Mucosa of rectum (tissue), 2 donors: Measurements from ENCODE around the gene MIS12.

Experiments
- H3K27ac ChIP-seq, 2 donors: one replicate each; pipeline ENCODE4 v1.7.0; 2013; ENCODE audit warnings: inconsistent platforms in 2 of 2, low read depth in 2 of 2, low read length in 2 of 2
- H3K27me3 ChIP-seq, 2 donors: one replicate each; pipeline ENCODE4 v1.7.0; 2013; ENCODE audit warnings: low read length in 2 of 2; ENCODE audit not compliant: control insufficient read depth in 2 of 2, insufficient read depth in 2 of 2
- H3K36me3 ChIP-seq, 2 donors: one replicate each; pipeline ENCODE4 v1.7.0; 2013; ENCODE audit warnings: low read length in 2 of 2; ENCODE audit not compliant: control insufficient read depth in 2 of 2, insufficient read depth in 2 of 2
- H3K4me1 ChIP-seq, 2 donors: one replicate each; pipeline ENCODE4 v1.7.0; 2013; ENCODE audit warnings: low read length in 2 of 2, mild to moderate bottlenecking in 1 of 2; ENCODE audit not compliant: control insufficient read depth in 2 of 2, insufficient read depth in 2 of 2
- H3K4me3 ChIP-seq, 2 donors: one replicate each; pipeline ENCODE4 v1.7.0; 2013; ENCODE audit warnings: low read length in 2 of 2
- H3K9ac ChIP-seq, 2 donors: one replicate each; pipeline ENCODE4 v1.7.0; 2013; ENCODE audit warnings: low read length in 2 of 2, low read depth in 1 of 2, mild to moderate bottlenecking in 1 of 2
- H3K9me3 ChIP-seq, 2 donors: one replicate each; pipeline ENCODE4 v1.7.0; 2013; ENCODE audit warnings: low read length in 2 of 2; ENCODE audit not compliant: control insufficient read depth in 2 of 2
- donor health status: healthy.
- donor health status: Normal muscosa, but diverticular disease.

The MIS12 gene

DNA sequence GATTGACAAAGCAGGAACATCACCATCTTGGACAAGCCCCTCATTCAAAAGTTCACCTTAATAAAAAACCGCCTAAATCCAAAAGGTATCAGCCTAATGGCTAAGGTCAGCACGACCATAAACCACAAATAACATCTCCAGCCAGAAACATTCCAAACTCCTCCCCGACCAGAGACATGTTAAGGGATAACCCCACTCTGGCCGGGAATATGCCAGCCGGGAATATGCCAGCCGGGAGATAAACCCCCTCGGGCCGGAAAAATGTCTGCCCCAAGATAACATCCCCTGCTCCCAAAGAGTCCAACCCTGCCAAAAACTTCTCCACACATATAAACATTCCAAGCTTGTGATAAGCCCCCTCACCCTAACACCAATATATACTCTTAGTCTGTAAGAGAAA lies 18.9 kb upstream of the MIS12 start:
- peak overlapping the region; percentile 87 to 91 for H3K4me3 ChIP-seq
- peaks cover 5 to 7% of the 10 kb centered on the region in 2 donors for H3K36me3 ChIP-seq
- peaks cover 7 to 10% of the 10 kb centered on the region in 2 donors for H3K4me1 ChIP-seq
- H3K27ac ChIP-seq, result no peak overlapping the region
- no peaks in the 10 kb centered on the region for H3K9me3 ChIP-seq
- H3K9ac ChIP-seq, result peak overlapping the region in 1 of 2 donors; percentile 84
- H3K27me3 ChIP-seq, result no peaks in the 10 kb centered on the region

DNA sequence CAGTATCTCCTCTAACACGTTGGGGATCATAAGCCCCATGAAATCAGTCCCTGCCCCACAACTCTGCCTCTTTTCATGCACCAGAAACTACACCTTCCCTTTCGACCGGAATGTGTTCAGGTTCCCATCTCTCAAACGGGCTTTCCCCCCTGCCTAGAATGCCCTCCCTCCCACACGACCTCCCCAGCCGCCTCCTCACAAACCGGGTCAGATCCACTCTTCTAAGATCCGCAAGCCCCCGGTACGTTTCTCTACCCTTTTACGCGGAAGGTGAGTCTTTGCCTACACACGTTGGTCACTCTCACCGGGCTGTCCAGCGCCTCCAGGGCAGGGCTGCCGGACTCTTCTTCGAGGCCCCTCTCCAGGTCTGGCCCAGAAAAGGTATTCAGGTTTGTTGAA lies 18.3 kb upstream of the MIS12 start:
- Histone ChIP-seq H3K4me3 (peak overlapping the region; percentile 87 to 91), H3K36me3 (peaks cover 6 to 10% of the 10 kb centered on the region in 2 donors), H3K9me3 (no peaks in the 10 kb centered on the region), H3K9ac (peak overlapping the region; percentile 69 to 84), H3K27me3 (no peaks in the 10 kb centered on the region), H3K27ac (no peak overlapping the region), H3K4me1 (peaks cover 7 to 10% of the 10 kb centered on the region in 2 donors)

DNA sequence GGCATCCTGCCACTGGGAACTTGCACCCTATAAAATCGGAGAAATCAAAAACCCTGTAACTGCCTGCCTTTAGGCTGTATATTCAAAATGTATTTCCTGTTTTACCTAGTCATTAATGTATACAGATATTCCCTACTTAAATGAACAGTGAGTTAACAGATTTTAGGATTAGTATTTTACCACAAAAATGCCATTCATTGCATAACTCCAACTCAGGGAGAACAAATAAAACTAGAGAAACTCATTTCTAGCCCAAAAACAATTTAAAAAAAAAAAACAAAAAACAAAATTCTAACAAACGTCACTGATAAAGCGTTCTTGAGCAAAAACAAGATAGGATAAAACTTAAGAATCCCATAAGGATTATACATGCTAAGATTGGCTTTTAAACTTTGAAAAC lies 13.9 kb upstream of the MIS12 start:
- H3K9me3 ChIP-seq, result no peaks in the 10 kb centered on the region
- H3K9ac ChIP-seq, result no peak overlapping the region
- H3K27me3 ChIP-seq, result no peaks in the 10 kb centered on the region
- no peak overlapping the region for H3K4me3 ChIP-seq
- peaks cover 33 to 34% of the 10 kb centered on the region in 2 donors for H3K36me3 ChIP-seq
- peaks cover 2 to 5% of the 10 kb centered on the region in 2 donors for H3K4me1 ChIP-seq
- H3K27ac ChIP-seq, result no peak overlapping the region

DNA sequence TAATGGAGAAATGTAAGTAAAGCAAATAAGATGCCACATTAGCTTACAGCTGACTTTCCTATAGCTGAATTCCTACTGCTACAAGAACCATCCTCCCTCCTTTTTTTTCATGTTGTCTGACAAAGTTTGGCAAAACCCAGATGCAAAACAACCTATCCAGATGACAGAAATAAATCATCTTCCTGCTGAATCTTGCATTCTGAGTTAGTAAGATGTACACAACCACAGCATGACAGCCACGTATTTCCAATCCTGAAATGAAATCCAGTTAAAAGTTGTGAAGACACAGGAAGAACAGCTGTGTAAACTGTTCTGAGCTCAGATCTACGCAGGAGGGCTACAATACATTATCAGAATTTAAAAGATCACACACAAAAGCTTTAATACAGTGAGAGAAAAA lies 12.5 kb upstream of the MIS12 start:
- Histone ChIP-seq H3K36me3 (peaks cover 46 to 48% of the 10 kb centered on the region in 2 donors), H3K9ac (no peak overlapping the region), H3K27me3 (no peaks in the 10 kb centered on the region), H3K4me1 (no peaks in the 10 kb centered on the region), H3K27ac (no peak overlapping the region), H3K4me3 (no peak overlapping the region), H3K9me3 (no peaks in the 10 kb centered on the region)

DNA sequence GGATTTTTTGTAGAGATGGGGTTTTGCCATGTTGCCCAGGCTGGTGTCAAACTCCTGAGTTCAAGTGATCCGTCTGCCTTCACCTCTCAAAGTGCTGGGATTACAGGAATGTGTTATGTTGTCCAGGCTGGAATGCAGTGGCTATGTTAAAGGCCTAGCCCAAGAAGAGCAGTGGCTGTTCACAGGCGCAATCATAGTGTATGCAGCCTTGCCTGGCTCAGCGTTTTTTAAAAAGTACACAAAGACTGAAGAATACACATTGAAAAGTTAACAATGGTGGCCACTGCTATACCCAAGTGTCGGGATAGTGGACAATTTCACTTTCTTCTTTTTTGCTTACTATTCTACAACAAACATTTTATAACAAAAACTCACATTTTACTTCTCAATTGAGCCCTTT lies 7.4 kb upstream of the MIS12 start:
- Histone ChIP-seq H3K36me3 (peaks cover 63 to 75% of the 10 kb centered on the region in 2 donors), H3K27ac (no peak overlapping the region), H3K9ac (no peak overlapping the region), H3K4me1 (no peaks in the 10 kb centered on the region), H3K4me3 (no peak overlapping the region), H3K27me3 (no peaks in the 10 kb centered on the region), H3K9me3 (no peaks in the 10 kb centered on the region)

DNA sequence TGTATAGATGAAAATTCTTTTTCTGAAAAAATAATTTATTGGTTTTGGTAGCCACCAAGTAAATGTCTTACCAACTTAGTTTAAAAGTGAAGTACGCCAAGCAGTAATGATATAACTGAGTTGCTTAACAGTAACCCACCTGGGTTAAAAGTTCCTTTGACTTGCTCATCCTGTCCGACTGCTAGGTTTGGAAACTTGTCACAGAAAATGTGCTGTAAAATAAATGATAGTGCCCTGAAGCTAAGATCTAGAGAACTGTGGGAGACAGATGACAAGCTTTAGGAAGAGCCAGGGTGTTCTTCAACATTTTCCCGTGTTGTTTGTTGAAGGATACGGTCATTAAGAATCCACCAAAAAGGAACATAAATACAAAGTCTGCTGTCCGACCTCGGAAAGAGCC lies 5.4 kb upstream of the MIS12 start:
- Histone ChIP-seq H3K27me3 (no peaks in the 10 kb centered on the region), H3K9ac (no peak overlapping the region), H3K27ac (no peak overlapping the region), H3K4me1 (peaks cover 5 to 6% of the 10 kb centered on the region in 2 donors), H3K36me3 (peaks cover 53 to 64% of the 10 kb centered on the region in 2 donors), H3K9me3 (no peaks in the 10 kb centered on the region), H3K4me3 (no peak overlapping the region)

DNA sequence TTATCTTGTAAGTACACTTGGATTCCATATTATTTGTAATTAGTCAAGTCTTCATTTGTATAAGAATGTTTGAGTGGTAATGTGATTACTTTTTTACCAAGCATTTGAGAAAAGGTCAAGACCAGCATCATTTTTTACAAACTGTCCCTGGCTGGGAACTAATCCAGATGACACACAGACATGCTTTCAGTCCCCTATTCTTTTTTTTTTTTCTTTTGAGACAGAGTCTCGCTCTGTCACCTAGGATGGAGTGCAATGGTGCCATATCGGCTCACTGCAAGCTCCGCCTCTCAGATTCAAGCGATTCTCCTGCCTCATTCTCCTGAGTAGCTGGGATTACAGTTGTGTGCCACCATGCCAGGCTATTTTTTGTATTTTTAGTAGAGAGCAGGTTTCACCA lies 4.9 kb upstream of the MIS12 start:
- Histone ChIP-seq H3K27ac (no peak overlapping the region), H3K4me3 (no peak overlapping the region), H3K4me1 (peaks cover 5 to 6% of the 10 kb centered on the region in 2 donors), H3K9me3 (no peaks in the 10 kb centered on the region), H3K9ac (no peak overlapping the region), H3K27me3 (no peaks in the 10 kb centered on the region), H3K36me3 (peaks cover 53 to 64% of the 10 kb centered on the region in 2 donors)

DNA sequence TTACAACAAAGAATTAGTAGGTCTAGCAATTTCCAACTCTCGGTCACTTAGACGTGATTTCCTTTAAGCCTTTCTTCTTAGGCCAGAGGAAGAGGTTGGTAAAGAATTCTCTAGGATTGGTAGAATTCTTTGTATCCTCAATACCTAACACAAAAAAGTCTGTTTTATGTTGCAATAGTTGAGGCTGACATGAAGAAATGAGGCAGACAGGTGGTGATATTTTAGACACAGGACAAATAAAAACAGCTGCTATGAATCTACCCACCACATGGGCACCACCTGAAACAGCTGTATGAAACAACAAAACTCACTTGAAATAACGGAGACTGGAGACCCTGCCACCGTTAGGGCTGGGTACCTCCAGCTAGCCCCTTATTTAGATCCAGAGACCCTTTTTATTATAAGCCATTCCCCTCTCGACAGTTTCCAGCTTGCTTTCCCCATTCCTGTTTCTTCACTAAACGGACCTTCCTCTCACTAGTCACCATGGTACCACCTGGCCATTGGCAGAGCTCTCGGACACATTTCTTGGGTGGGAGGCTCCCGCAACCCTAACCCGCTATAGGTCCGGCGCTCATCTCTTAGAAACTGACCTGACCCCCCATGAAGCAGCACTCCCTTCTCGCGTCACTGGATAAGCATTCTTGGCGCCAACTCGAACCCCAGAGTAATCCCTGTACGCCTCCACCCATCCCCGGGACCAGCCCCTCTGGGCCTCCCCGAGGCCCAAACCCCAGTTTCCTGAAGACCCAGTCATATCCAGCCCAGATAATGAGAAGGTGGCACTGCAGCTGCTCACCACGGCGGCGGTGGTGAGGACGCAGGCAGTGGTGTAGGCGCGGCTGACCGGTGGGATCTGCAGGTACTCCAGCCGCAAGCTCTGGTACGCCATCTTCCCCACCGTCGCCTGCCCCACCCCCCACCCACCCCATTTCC lies 828 bp upstream of the MIS12 start, which contains the start of gene DERL2:
Gene DERL2, minus strand, starts transcription at position 909 of the 936 bp plus-strand sequence. Its CDS starts 17 bp downstream, at position 892.
- Histone ChIP-seq H3K27me3 (no peaks in the 10 kb centered on the region), H3K9ac (peak within 1 kb of the TSS; percentile 96 to 99), H3K4me1 (peaks cover 15 to 17% of the 10 kb centered on the region in 2 donors), H3K36me3 (peaks cover 27 to 43% of the 10 kb centered on the region in 2 donors), H3K4me3 (peak within 1 kb of the TSS; percentile 92 to 99), H3K27ac (peak within 1 kb of the TSS; percentile 100), H3K9me3 (no peaks in the 10 kb centered on the region)

DNA sequence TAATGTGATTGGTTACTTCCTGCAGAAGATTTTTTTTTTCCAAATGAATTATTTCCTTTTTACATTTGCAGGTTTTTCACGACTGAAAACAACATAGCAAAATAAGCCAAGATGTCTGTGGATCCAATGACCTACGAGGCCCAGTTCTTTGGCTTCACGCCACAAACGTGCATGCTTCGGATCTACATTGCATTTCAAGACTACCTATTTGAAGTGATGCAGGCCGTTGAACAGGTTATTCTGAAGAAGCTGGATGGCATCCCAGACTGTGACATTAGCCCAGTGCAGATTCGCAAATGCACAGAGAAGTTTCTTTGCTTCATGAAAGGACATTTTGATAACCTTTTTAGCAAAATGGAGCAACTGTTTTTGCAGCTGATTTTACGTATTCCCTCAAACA lies 2.4 kb downstream of the MIS12 start:
- Histone ChIP-seq H3K4me1 (peaks cover 15 to 17% of the 10 kb centered on the region in 2 donors), H3K9me3 (no peaks in the 10 kb centered on the region), H3K36me3 (peaks cover 12 to 22% of the 10 kb centered on the region in 2 donors), H3K4me3 (no peak overlapping the region), H3K27me3 (no peaks in the 10 kb centered on the region), H3K9ac (no peak overlapping the region), H3K27ac (no peak overlapping the region)

DNA sequence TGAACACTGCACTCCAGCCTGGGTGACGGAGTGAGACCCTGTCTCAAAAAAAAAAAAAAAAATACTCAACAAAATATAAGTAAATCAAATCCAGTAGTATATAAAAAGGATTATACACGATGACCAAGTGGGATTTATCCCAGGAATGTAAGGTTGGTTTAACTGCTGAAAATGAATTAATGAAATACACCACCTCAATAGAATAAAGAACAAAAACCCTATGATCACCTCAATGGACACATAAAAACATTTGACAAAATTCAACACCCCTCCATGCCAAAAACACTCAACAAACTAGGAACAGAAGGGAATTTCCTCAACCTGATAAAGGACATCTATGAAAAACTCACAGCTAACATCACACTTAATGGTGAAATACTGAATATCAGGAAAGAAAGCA lies 6.6 kb downstream of the MIS12 start:
- Histone ChIP-seq H3K4me1 (no peaks in the 10 kb centered on the region), H3K27ac (no peak overlapping the region), H3K9me3 (no peaks in the 10 kb centered on the region), H3K4me3 (no peak overlapping the region), H3K9ac (no peak overlapping the region), H3K36me3 (peaks cover 9 to 18% of the 10 kb centered on the region in 2 donors), H3K27me3 (no peaks in the 10 kb centered on the region)
